Hematopoietic multipotent progenitor cell treated with erythropoietin and hydrocortisone succinate and interleukin-3 and kit ligand, for 4 days (in vitro differentiated cells): ENCODE measurements around the gene ASTL.

ENCODE experiments used
- DNase-seq: peaks from one replicate; pipeline ENCODE4 v3.0.0-alpha.2; 2015

Gene ASTL

DNA sequence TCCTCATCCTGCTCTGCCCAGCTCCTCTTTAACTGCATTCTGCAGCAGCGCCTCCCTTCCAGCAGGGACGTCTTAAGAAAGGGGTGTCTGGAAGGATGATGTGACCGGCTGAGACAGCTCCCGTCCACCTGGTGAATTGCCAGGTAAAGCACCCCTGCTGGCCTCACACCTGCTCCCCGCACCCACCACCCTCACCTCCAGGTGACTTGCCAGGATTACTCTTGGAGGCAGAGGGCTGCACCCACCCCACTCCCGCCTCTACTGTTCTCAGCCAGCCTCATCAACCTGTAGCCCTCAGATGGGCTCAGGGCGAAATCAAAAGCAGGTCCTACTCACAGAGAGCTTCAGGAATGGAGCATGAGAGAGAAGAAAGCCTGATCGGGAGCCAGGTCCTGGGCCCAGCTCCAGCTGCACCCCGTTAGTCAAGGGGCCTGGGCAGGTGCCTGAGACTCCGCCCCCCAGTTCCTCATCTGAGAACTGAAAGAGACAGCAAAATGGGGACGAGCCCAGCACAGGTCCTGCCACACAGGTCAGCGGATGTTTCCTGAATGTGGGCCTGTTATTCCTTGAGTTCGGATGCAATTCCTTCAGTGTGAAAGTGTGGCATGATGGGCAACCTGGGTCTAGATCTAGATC is 27.6 kb downstream of the ASTL start:
- DNase-seq = no peak

DNA sequence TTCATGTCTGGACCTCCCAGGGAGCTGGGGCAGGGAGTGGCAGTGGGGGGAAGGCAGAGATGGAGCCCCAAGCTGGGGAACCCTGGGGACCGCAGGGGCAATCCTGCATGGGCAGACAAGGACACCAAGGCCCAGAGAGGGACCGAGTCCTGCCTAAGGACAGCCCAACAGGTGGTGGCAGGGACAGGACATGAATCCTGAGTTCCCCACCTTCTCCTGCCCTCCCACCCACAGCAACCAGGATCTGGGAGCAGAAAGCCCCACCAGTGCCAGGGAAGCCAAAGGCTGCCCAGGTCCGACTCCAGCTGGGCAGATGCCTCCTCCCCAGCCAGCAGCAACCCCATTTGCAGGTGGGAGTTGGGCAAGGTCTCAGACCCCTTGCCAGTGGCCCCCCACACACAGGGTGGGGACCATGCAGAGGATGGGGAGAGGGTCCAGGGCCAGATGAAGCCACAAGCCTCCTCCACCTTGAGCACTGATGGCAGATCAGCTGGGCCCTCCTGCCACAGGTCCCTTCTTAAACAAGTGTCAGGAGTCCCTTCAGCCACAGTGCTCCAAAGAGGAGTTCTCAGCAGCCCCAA is 28.3 kb downstream of the ASTL start:
- DNase-seq = no peak

GRCh38 chr2:96109361-96109680 is 29.0 kb downstream of the ASTL start:
- no peak for DNase-seq

GRCh38 chr2:96108541-96109360 is 29.6 kb downstream of the ASTL start:
- DNase-seq = no peak

- DNase-seq = no peak
Measured at GRCh38 chr2:96108151-96108540, 30.2 kb downstream of the ASTL start.

DNA sequence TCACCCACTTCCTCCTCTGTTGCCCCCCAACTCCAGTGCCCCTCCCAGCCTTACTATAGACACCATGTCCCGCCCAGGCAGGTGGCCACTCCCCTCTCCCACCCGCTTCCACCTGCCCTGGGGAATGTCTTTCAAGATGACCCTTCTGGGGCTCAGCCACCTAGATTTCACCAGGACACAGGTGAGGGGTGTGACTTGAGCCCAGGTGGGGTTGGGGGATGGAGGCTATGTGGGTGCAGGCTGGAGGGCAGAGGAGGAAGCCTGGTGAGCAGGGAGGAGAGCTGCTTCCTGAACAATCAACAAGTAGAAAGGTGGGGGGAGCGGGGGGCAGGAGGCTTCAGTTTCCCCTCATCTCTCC is 30.6 kb downstream of the ASTL start:
- DNase-seq = no peak

- no peak for DNase-seq
Measured at GRCh38 chr2:96106991-96107707, 31.2 kb downstream of the ASTL start.

- DNase-seq = no peak
Measured at GRCh38 chr2:96105994-96106715, 32.1 kb downstream of the ASTL start.

GRCh38 chr2:96105152-96105915 is 33.0 kb downstream of the ASTL start:
- no peak for DNase-seq

DNA sequence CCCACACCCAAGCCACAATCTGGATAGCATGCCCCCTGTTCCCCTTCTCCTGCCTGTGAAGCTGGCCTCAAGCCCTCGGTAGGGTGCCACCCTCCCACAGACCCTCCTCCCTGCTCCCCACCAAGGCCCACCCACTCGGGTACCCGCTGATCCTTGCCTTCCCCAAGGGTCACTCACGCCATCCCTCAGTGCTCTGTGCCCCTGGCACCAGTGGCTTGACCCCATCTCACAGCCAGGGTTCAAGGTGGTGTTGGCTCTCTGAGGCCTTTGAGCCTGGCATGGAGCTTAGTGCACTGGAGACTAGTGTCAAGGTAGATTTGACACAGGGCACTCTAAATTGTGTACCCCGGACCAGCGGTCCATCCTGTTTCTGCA is 33.8 kb downstream of the ASTL start:
- no peak for DNase-seq

- DNase-seq = no peak
Measured at GRCh38 chr2:96103761-96104486, 34.4 kb downstream of the ASTL start.

DNA sequence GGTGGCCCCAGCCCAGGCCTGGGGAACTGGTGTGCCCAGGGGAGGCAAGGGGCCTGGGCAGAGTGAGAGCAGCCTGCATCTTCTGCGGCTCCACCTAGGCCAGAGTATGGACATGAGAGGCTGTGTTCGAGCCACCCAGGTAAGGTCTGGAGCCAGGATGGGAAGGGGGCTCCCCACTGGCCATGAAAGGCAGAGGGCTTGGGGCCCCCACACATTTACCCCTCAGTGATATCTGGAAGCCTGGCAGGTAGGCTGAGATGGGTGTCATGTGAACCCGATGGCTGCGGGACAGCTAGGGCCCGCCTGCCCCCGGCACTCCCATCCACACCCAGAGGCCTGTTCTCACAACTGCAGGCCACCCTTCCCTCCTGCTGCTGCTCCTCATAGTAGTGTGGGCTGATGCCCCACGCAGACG is 35.1 kb downstream of the ASTL start:
- DNase-seq = no peak

DNA sequence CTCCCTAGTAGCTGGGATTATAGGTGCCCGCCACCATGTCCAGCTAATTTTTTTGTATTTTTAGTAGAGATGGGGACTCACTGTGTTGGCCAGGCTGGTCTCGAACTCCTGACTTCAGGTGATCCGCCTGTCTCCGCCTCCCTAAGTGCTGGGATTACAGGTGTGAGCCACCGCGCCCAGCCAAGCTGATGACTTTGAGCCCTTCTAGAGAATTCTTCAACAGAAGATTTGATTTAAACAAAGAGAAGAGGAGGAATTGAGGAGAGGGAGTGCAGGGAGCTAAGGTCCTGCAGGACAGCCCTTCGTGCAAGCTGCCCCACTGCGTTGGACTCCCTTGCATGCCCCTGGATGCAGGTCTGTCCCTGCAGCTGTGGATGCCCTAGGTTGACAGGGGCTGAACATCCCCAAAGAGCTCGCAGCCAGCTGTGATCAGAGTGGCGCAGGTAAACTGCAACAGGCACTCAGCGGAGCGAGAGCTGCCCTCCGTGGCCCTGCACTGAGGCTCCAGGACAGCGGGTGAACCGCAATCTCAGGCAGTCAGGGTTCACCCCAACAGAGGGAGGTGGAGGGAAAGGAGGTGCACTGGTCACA is 35.6 kb downstream of the ASTL start:
- no peak for DNase-seq

DNA sequence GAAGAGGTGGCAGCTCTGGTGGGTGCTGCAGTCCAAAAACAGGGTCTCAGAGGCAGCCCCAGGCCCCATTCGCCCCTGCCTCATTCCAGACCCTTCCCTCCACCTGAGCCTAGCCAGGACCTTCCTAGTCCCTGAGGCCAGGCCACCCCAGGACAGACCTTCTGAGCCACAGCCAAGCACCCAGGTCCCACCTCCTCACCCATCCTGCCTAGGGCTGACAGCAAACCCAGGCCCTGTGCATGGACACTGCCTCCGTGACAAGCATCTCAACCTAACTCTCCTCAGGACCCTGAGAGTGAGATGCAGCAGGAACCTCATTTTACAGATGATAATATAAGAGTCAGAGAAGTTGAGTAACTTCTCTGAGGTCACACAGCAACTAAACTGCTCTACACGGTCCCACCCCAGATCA is 37.4 kb downstream of the ASTL start:
- DNase-seq = no peak

GRCh38 chr2:96099861-96100798 is 38.2 kb downstream of the ASTL start:
- DNase-seq = no peak

DNA sequence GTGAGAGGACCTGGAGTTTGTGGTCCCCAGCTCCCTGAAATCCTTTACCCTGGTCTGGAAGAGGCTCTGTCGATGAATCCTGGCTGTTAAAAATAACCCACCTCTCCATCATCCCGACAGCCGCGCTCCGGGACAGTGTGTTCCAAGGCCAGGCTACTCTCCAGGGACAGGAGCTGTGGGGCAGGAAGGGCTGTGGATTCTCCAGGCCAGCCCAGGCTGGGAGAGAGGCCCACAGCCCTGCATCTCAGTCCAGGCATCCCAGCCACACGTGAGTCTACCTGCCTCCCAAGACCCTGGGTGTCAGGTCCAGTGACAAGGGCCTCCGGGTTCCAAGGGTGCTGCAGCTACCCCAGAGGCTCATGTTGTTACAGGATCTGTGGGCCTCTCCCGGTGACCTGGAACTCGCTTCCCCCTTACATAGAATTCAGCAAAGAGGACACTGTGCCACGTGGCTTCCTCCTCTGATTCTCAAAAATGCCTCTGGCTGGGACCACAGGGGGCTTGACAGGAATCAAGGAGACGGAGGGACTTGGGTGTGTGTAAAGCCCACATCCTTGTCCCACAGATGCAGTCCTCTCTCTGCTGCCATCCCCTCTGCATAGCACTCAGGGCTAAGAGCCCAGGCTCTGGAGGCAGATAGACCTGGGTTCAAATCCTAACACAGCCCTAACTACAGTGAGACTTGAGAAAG is 39.3 kb downstream of the ASTL start:
- no peak for DNase-seq

GRCh38 chr2:96097951-96098823 is 40.1 kb downstream of the ASTL start:
- DNase-seq = no peak

GRCh38 chr2:96097441-96097840 is 40.9 kb downstream of the ASTL start:
- DNase-seq = no peak
